PFSK-1 (cell line): ENCODE data around the gene KCNK1.

Source experiments
- POLR2AphosphoS5 ChIP-seq: IDR thresholded peaks from 2 replicates; pipeline ENCODE4 v1.6.1; 2012; ENCODE audit warnings: low read depth, mild to moderate bottlenecking, control low read depth, low read length, moderate library complexity
- SIN3A ChIP-seq: IDR thresholded peaks from 2 replicates; pipeline ENCODE4 v1.6.1; 2012; ENCODE audit warnings: mild to moderate bottlenecking, low read length, moderate library complexity, borderline replicate concordance; ENCODE audit not compliant: insufficient read depth
- TAF1 ChIP-seq: IDR thresholded peaks from 2 replicates; pipeline ENCODE4 v1.6.1; 2012; ENCODE audit warnings: low read length, control low read depth, borderline replicate concordance; ENCODE audit not compliant: insufficient read depth

DNA sequence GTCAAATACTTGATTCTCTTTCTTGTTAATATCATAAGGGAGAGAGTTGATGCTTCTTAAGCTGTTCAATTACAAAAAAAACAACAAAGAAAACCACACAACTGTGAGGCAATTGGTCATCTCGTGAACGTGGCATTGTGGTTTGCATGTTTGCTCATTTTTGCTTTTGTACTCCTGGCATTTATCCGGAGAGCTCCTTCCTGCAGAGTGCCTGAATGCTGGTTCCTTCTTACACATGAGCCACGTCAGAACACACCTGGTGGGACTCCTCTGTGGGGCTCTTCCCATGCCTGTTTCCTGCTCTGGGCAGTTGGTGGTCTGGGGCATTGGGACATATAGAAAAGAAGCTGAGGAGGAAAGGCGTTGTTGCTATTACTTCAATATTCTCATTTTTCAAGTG is 25.7 kb downstream of the KCNK1 start:
- no peak for TF ChIP-seq POLR2AphosphoS5
- no peak for TF ChIP-seq SIN3A
- no peak for TF ChIP-seq TAF1
